Measurements from ENCODE around the gene CAMK2N2.

GRCh38 chr3:184260724-184261269 is 556 bp downstream of the CAMK2N2 start:
- TF ChIP-seq CTCF (IDR thresholded peaks at IDR 0.05) = no peak
- TF ChIP-seq EZH2 (IDR thresholded peaks at IDR 0.05; ENCODE audit: borderline replicate concordance, insufficient read depth, low read depth, low read length, poor library complexity, severe bottlenecking) = peak; percentile 58
